GM12892 (cell line): Measurements from ENCODE around the gene MAP3K2.

Experiments used
- POLR2A ChIP-seq: IDR thresholded peaks from 2 replicates; pipeline ENCODE4 v1.6.1; 2011; ENCODE audit warnings: low read depth, low read length, control low read depth
- POLR2AphosphoS5 ChIP-seq: IDR thresholded peaks from 2 replicates; pipeline ENCODE4 v1.6.1; 2011; ENCODE audit warnings: low read depth, low read length, control low read depth

DNA sequence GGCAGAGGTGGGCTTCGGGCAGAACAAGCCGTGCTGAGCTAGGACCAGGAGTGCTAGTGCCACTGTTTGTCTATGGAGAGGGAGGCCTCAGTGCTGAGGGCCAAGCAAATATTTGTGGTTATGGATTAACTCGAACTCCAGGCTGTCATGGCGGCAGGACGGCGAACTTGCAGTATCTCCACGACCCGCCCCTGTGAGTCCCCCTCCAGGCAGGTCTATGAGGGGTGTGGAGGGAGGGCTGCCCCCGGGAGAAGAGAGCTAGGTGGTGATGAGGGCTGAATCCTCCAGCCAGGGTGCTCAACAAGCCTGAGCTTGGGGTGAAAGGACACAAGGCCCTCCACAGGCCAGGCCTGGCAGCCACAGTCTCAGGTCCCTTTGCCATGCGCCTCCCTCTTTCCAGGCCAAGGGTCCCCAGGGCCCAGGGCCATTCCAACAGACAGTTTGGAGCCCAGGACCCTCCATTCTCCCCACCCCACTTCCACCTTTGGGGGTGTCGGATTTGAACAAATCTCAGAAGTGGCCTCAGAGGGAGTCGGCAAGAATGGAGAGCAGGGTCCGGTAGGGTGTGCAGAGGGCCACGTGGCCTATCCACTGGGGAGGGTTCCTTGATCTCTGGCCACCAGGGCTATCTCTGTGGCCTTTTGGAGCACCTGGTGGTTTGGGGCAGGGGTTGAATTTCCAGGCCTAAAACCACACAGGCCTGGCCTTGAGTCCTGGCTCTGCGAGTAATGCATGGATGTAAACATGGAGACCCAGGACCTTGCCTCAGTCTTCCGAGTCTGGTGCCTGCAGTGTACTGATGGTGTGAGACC lies 30.7 kb upstream of the MAP3K2 start, which contains the start of gene PROC:
- no peak for TF ChIP-seq POLR2A
- no peak for TF ChIP-seq POLR2AphosphoS5
